HG03378 (cell line): ENCODE measurements around the gene PHF20.
A peak's percentile ranks its signal among the peaks of the same experiment; 100 is the strongest.
"Not testable (repeated sequence)": the region's sequence is repeated elsewhere in the genome, so short reads cannot be mapped to it uniquely, and the experiment has no call there.

Experiments used
- ATAC-seq: cut with Tn5 transposase; IDR thresholded peaks from one replicate; pipeline ENCODE4 v1.9.1; 2021; ENCODE audit warnings: mild to moderate bottlenecking, moderate library complexity; ENCODE audit not compliant: unreplicated experiment

The PHF20 gene

DNA sequence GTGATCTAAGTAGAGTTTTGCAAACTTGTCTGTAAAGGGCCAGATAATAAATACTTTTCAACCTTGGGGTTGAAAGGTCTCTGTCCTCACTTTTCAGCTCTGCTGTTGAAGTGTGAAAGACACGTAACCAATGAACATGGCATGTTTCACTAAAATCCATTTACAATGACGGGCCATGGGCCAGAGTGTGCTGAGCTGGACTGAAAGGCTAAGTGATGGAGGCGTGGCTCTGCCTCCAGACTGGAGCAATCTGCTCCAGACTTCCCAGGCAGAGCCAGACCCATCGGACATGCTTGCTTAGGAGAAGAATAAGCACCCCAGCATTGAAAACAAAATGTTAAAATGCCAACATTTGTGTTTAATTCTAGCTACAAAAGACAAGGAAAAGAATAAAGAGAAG, 141.1 kb downstream of the PHF20 start:
- no peak for ATAC-seq

DNA sequence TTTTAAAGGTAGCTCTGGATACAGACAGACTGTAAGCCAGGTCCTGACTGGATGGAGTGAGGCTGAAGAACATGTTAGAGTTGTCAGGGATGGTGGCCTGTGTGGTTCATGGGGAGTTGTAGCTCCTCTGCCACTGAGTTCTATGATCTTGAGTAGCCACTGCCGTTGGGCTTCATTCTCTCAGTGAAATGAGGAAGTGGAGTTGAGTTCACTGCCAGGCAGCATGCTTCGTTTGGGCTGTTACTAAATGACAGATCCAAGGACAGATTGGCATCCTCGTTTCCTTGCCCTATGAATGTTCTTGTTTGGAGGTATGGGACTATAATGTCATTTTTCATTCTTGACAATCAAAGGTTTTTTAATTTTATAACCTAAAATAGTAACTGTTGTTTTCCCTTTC, 145.3 kb downstream of the PHF20 start:
- no peak for ATAC-seq

DNA sequence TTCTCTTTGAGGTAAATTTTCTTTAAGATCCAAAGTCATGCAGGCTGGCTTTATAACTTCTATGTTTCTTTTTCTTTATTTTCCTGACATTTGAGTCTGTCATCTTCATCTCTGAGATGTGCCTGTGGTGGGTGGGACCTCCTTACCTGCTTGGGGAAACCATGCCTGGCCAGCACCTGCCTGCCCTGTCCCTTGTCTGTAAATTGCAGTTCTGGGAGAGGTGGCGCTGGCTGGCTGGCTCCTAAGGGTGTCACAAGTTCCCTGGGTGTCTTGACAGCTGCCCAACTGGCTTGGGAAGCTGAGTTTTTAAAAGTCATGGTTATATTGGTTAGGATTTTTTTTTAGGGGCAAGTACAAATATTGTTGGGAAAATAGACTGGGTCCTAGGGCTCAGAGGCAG, 146.2 kb downstream of the PHF20 start:
- no peak for ATAC-seq

DNA sequence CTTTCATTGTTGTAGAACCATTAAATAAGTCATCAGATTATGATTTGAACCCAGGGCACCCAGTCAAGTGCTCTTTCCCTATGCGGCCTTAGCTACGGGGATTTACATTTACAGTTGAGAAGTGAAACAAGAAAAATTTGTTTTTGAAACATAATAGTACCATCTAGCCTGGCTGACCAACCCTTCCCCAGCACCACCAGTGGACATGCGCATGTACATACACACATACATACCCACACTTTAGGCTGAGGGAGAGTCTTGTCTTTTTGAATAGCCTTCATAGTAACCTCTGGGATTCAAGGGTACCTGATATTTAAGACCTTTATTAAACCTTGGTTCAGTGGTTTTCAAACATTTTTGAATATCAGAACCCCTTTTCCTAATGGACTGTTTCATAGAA, 148.7 kb downstream of the PHF20 start:
- ATAC-seq = no peak

DNA sequence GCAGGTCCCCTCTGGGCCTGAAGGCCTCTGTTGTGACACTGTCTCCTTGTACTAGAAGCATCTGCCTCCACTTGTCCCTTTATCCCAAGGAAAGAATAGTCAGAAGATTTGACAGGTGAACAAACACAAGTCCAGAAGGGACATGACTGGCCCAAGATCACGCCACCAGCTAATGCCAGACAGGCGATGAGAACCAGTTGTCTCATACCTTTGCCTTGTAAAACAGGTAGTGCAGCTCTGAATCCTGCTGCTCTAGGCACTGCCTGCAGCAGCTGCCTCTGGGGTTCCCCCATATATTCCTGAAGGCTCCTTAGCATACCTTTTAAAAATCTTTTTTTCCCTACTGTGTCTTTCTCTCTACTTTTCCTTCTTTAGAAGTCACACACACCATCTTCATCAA, 157.5 kb downstream of the PHF20 start:
- ATAC-seq = no peak

DNA sequence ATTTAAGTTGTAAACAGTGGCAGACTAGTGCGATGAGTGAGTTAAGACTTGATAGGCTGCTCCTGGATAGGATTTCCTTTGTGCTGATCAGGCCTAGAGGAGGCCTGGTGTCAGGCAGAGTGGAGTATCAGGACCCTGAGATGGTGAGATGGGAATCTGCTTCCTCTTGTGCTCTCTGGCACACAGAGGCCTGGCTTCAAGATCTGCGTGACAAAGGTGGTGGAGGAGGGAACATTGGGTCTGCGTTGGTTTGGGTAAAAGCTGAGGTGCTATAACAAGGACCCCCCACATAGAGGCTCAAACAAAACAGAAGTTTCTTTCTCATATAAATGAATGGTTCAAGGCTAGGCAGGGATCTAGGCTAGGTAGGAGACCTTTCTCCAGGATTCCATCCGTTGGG, 162.2 kb downstream of the PHF20 start:
- ATAC-seq = no peak

DNA sequence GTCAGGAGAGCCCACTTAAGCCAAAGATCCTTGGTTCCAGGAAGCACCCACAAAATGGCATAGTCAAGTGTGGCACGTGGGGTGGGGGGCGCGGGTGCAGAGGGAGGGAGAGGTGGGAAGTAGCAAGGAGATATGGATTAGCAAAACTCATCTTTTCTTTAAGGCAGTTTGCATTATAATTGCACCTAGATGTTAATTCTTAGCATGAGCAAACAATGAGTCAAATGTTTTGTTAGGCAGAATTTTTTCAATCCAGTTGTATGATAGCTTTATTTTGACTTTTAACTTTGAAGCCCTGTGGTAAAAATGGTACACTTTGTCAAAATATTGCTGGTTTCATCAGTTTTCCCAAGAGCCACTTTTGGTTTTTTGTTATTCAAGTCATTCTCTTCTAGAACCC, 167.4 kb downstream of the PHF20 start:
- no peak for ATAC-seq

DNA sequence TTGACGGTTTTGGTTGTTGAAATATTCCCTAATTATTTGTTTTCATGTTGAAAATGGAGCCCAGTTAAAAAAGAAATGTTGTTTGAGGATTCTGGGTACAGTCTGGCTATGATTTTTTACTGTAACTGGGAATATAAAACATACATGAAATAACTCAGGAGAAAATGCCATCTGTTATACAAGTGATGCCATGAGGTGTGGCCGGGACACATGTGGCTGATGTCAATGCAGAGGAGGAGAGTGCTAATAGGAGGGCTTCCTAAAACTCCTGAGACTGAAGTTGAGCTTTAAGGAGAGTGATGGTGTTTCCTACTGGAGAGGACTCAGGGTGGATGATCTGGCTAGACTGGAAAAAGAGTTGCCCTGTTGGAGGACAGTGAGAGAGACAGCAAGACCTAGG, 169.8 kb downstream of the PHF20 start:
- no peak for ATAC-seq

DNA sequence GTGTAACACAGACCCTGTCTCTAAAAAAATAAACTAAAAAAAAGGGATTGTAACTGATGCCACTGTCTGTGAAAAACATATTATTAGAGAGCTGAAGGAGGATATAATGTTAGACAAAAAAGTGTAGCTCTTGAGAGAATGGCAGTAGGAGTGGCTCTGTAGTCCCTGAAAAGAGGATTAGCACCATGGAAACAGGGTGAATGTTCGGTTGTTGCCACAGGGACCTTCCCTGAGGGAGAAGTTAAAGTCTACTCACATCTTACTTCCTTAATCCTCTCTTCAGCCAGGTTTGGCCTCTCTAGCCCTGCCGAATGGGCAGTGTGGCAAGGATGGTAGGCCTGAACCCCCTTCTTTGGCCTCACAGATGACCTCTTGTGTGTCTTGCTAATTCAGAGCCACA, 170.4 kb downstream of the PHF20 start:
- ATAC-seq = no peak

DNA sequence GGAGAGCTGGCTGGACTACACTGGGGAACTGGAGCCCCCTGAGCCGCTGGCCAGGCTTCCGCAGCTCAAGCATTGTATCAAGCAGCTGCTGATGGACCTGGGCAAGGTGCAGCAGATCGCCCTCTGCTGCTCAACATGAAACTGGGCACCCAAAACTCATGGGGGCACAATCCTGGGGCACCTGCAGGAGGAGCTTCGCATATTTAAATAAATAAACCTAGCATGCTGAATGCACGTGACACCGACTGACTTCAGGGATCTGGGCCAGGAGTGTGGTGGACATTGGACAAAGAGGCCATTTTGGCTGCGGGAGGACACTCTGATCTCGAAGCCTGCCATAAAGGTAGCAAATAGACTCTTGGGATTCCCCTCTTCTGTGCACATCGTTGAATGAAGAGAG, 175.7 kb downstream of the PHF20 start:
- no peak for ATAC-seq

DNA sequence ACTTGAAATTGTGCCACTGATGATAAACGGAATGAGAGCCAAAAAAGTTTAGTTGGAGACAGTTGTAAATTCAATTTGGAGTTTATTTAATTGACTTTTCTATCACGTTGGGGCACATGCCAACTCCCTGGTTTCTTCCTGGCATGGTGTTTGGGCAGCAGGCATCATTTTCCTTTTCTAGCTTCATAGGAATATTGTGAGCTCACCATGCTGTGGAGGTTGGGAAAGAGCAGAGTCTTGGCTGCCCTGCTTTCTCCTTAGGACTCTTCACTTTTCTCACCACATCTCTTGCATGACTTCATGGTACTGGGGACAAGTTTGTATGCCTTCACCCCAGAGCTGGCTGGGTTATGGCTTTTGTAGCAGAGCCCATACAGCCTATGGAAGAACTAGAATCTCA, 176.1 kb downstream of the PHF20 start:
- ATAC-seq = no peak

DNA sequence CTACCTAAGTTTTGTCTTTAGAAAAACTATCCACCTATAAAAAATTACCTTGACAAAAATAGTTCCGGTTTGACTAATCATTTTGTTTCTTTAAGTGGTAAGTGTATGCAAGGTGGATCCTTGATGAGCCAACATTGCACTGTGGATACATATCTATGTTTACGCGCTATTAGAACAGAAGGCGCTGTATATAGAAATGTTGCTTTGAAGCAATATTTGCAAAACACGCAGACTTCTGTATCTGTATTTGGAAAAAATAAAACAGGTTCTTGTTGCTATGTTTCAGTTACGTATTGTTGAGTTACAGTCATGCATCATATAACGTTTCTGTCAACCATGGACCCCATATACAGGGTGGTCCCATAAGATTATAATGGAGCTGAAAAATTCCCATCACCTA, 178.3 kb downstream of the PHF20 start:
- ATAC-seq = no peak

DNA sequence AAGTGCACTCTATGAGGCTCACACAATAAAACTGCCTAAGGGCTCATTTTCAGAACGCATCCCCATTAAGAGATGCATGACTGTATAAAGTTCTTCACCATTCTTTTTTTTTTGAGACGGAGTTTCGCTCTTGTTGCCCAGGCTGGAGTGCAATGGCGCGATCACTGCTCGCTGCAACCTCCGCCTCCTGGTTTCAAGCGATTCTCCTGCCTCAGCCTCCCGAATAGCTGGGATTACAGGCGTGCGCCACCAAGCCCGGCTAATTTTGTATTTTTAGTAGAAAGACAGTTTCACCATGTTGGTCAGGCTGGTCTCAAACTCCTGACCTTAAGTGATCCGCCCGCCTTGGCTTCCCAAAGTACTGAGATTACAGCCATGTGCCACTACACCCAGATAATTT, 180.3 kb downstream of the PHF20 start:
- not testable (repeated sequence) for ATAC-seq

DNA sequence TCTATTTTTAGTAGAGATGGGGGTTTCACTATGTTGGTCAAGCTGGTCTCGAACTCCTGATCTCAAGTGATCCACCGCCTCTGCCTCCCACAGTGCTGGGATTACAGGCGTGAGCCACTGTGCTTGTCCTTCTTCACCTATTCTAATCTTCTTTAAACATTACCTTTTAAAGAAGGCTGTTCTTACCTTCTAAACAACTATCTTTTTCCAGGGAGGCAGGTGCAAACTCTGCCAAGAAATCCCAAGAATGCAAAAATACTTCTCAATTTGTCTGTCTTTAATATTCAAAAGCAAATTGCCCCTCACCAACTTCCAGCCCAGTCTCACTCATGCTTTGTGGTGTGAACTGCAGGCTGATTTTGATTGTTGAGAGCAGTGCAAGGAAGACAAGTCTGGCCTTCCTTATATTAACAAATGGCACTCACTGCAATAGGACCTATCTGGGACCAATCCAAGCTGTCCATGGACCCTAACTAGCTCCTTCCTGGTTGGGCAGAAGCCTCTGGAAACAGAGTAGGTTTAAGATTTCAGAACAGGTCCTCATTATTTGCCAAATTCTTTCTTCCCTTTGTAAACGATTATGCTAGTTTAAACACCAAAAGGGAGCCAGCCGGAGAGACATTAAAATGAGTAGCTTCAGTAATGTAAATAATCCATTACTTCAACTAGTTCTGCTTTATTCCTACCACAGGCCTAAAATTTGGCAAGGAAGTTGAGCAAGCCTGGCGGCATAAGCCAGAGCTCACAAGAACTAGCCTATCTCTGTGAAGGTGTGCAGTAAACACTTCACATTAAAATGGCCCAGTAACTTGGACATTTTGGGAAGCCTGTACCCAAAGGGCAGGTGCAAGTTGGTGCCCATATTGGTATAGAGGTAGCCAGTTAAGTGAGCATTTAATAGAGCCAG, 180.9 kb downstream of the PHF20 start:
- no peak for ATAC-seq

DNA sequence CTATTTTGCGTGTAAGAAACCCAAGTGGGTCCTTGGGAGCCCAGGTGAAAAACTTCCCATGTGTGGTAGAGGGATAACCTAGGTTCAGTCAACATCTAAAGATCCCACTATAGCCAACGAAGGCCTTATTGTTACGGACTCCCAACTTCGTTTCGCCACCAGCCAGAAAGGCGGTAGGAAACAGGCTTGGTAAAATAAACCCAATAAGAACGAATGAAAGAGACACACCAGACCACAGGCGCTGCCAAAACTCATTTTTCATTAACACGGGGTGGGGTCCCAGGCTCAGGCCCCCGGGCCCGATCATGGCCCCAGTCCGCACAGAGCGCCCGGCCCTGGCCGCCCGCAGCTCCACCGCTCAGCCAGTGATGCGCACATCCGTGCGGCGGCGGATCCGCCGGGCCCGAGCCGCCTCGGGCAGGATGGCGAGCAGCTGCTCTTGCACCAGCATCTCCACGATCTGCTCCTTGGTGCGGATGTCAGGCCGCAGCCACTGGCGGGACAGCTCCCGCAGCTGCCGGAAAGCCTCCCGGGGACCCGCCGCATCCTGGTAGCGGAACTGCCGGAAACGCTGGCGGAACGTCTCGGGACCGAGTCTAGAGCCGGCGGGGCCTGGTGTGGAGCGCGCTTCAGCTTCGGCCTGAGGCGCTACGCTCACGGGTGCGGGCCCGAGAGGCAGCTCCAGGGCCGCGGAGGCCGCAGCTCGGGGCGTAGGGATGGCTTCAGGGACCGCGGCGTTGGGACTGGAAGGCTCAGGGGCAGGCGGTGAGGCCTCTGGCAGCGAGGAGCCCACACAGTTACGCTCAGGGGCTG, 181.8 kb downstream of the PHF20 start:
- peak; percentile 17 for ATAC-seq

DNA sequence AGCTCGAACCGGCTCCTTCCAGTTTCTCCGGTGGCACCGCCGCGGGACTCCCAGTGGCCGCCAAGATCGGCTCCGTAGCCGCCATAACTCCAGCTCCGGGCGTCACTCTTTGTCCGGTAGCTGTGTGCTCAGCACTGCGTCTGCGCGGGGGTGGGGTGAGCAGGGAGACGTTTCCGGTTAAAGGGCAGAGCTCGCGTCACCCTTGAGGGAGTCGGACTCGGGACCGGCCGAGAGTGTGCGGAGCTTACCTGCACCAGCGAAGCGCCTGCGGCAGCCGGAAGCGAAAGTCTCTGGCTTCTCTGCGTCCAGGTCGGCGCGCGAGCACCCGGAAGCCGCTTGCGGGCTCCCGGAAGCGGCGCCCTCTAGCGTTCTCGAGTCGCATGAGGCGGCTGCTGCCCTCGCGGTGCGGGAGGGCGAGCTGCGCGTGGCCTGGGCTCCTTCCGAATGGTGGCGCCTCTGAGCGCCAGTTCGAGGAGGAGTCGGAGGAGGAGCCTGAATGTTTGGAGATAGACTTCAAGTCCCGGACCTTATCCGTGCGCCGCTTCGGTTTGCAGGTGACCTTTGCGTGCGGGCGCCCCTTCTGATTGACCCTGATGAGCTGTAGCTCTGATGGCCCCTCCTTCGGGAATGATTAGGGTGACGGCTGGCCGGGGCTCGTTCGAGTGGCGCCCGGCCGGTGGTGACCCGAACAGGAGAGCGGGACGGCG, 182.5 kb downstream of the PHF20 start, which contains the start of gene SCAND1:
Gene SCAND1 (minus strand): TSS at position 303 of the 707 bp plus-strand sequence. CDS start 218 bp downstream, at position 85.
- peak; percentile 80 for ATAC-seq

DNA sequence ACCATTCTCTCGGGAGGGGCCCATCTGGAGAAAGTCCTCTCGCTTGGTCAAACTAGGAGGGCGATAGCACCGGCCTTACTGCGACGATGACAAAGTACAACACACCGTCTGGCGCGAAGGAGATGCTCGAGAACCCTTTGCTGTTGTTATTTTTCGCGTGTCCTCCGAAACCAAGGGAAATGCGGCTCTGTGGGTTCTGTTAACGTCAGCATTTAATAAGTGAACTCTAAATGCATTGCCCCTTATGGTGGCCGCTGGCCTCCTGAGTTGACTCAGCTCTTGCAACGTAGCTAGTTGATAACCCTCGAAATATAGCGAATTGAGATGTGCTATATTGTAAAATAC, 183.1 kb downstream of the PHF20 start:
- ATAC-seq = peak; percentile 4

DNA sequence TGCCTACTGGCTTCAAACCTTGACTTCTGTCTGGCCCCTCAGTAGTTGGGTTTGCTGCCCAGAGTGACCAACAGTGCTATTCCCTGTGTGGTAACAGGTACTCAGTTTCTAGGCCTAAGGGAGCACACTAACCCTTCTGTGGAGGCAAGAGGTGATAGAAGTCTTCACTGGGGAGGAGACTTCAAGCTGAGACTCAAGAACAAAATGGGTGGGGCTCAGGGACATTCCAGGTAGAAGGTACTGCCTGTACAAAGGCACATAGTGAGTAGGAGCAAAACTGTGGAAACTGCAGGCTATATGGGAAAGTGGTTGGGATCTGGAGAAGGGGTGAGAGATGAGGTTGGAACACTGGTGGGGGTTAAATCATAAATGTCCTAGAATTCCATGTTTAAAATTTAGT, 184.8 kb downstream of the PHF20 start:
- no peak for ATAC-seq

DNA sequence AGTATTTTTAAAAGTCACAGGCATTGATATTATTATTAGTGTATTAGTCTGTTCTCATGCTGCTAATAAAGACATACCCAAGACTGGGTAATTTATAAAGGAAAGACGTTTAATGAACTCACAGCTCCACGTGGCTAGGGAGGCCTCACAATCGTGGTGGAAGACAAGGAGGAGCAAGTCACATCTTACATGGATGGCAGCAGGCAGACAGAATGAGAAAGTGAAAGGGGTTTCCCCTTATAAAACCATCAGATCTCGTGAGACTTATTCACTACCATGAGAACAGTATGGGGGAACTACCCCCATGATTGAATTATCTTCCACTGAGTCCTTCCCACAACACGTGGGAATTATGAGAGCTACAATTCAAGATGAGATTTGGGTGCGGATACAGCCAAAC, 187.5 kb downstream of the PHF20 start:
- not testable (repeated sequence) for ATAC-seq

DNA sequence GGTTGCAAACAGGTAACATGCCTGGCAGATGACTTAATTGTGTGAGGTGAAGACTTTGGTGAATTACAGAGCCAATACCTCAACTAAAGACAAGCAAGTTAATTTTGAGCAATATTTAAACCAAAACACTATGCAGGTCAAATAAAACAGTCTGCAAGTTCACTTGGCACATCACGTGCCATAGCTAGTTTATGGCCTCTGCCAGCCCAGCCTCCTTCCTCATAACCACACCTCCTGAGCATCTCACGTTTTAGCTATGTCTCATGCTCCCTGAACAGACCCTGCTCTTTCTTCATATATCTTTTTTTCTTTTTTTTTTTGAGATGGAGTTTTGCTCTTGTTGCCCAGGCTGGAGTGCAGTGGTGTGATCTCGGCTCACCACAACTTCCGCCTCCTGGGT, 192.1 kb downstream of the PHF20 start:
- ATAC-seq = no peak

DNA sequence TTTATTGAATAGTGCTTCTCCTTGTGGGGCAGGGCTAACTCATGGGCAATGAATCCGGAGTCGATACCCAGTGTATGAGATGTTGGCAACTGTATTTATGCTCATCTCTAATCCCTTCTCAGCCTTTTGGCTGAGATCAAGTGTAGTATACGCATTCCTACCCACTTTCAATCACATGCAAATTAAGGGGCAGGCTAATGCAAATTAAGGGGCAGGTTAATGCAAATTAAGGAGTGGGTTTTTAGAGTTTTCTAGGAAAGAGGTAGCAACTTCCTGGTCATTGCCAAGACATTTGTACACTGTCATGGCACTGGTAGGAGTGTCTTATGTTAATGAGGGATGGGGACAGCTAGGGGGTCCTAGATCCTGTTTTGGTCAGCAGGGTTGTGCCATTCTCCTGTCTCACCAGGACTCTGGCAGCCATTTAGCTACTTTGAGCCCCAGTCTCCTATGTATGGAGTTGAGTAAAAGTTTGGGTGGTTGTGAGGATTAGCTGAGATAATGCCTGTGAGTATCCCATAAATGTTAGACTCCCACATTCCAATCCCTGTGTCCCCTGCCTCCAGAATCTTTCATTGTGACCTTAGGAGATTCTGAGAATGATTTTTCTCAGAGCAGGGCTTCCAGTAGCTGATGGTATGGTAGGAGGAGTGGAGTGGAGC, 196.3 kb downstream of the PHF20 start, which contains the start of gene CNBD2:
Gene CNBD2 (plus strand): TSS at position 612 of the 662 bp plus-strand sequence. CDS start 173 bp downstream, outside the sequence.
- no peak for ATAC-seq
